Retinal pigment epithelial cell (primary cell): ENCODE data around the gene CRKL.
A peak's percentile ranks its signal among the peaks of the same experiment; 100 is the strongest.

Experiments used
- DNase-seq: peaks from one replicate; pipeline ENCODE4 v3.0.0-alpha.2; 2010; ENCODE audit warnings: low read depth
- H3K4me3 ChIP-seq: 2 replicates; pipeline ENCODE4 v1.5.1; 2011; ENCODE audit warnings: mild to moderate bottlenecking, low read length, control low read depth, moderate library complexity
- CTCF ChIP-seq: conservative IDR thresholded peaks from 2 replicates; pipeline ENCODE4 v1.5.1; 2011; ENCODE audit warnings: low read depth, low read length, control low read depth, inconsistent platforms

CRKL gene

GRCh38 chr22:20909543-20910303, 7.5 kb upstream of the CRKL start:
- no peak for DNase-seq
- no peak overlapping the region for H3K4me3 ChIP-seq
- no peak for TF ChIP-seq CTCF

DNA sequence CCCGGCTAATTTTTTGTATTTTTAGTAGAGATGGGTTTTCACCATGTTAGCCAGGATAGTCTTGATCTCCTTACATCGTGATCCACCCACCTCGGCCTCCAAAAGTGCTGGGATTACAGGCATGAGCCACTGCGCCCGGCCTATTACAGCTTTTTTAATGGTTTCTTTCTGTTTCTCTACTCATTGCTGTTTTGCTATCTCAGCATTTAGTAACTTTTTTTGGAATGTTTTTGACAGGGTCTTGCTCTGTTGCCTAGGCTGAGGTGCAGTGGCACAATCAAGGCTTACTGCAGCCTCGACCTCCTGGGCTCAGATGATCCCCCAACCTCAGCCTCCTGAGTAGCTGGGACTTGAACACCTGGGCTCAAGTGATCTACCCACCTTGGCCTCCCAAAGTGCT, 4.7 kb upstream of the CRKL start:
- no peak for DNase-seq
- H3K4me3 ChIP-seq, result no peak overlapping the region
- TF ChIP-seq CTCF, result no peak

GRCh38 chr22:20918663-20919218, 1.5 kb downstream of the CRKL start:
- H3K4me3 ChIP-seq, result peak overlapping the region; percentile 96
- DNase-seq, result no peak
- TF ChIP-seq CTCF, result no peak

GRCh38 chr22:20919718-20920117, 2.5 kb downstream of the CRKL start:
- DNase-seq, result no peak
- peak overlapping the region; percentile 96 for H3K4me3 ChIP-seq

GRCh38 chr22:20920881-20921203, 3.6 kb downstream of the CRKL start:
- H3K4me3 ChIP-seq, result peak overlapping the region; percentile 96
- no peak for DNase-seq
- no peak for TF ChIP-seq CTCF

More at GRCh38 chr22:20919718-20920117, 2.5 kb downstream of the CRKL start:
- TF ChIP-seq CTCF, result no peak

DNA sequence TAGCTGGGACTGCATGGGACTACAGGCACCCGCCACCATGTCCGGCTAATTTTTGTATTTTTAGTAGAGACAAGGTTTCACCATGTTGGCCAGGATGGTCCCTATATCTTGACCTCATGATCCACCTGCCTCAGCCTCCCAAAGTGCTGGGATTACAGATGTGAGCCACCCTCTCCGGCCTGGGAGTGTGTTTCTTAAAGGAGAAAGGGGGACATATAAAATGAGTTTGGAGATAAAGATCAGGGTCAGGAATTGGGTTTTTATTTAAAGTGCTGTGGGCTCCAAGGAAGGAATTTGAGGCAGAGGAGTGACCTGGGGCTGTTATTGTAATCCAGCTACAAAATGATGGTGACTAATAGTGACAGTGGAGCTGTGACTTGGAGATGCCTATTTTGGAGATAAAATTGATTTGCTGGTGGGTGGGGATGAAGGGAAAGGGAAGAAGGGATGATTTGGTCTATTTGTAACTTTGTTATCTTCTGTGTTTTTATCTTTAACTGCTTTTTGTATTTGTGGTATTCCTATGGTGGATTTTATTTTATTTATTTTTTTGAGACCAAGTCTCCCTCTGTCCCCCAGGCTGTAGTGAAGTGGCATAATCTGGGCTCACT, 5.0 kb downstream of the CRKL start:
- TF ChIP-seq CTCF, result no peak
- H3K4me3 ChIP-seq, result no peak overlapping the region
- DNase-seq, result no peak

- no peak for DNase-seq
- TF ChIP-seq CTCF, result no peak
- no peak overlapping the region for H3K4me3 ChIP-seq
Measured at GRCh38 chr22:20926243-20926642, 9.0 kb downstream of the CRKL start.
